A673 (cell line): ENCODE results near the gene MEGF6.

Experiments used
- EZH2 ChIP-seq: fragments of 200-600 bp; sonication (generic); IDR thresholded peaks from 2 replicates; pipeline ENCODE4 v1.6.1; 2017; ENCODE audit warnings: borderline replicate concordance, low read depth, mild to moderate bottlenecking, mixed read lengths, antibody characterized with exemption, low read length; ENCODE audit not compliant: poor library complexity, severe bottlenecking
- TF ChIP-seq, protein P1 (sequence below): fragments of 300-800, 200-600 bp; sonication (generic); conservative IDR thresholded peaks from 2 replicates; pipeline ENCODE4 v1.5.1; 2017; ENCODE audit warnings: low read depth, mild to moderate bottlenecking, antibody characterized with exemption, low read length, moderate library complexity, mixed read lengths

DNA sequence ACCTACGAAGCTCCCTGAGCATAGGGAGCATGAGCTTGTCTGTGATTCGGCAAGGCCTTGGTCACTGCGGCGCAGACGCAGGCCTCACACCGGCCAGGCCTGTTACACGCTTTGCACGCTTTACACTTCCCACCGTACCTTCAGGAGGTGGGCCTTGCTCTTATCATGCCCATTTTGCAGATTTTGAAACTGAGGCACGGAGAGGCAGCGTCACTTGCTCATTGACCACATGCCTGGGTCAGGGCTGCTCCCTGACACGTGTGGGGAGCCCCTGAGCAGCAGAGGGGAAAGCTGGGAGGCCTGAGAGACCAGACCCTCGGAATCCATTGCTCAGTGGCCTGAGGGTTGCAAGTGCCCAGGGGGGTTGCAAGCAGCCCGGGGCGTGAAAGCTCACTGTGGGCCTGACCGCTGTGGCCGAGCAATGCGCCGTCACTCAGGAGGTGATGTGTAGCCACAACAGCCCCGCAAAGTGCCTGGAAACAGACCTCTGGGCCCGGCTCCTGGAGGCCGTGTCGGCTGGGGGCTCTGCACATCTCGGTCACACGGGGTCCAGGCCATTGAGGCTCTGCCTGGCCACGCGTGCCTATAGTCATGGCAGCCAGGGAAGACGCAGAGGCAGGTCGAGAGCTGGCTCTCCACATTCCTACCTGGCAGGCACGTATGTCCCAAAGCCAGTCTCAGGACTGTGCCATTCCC, 149.9 kb downstream of the MEGF6 start:
- TF ChIP-seq, protein P1, sequence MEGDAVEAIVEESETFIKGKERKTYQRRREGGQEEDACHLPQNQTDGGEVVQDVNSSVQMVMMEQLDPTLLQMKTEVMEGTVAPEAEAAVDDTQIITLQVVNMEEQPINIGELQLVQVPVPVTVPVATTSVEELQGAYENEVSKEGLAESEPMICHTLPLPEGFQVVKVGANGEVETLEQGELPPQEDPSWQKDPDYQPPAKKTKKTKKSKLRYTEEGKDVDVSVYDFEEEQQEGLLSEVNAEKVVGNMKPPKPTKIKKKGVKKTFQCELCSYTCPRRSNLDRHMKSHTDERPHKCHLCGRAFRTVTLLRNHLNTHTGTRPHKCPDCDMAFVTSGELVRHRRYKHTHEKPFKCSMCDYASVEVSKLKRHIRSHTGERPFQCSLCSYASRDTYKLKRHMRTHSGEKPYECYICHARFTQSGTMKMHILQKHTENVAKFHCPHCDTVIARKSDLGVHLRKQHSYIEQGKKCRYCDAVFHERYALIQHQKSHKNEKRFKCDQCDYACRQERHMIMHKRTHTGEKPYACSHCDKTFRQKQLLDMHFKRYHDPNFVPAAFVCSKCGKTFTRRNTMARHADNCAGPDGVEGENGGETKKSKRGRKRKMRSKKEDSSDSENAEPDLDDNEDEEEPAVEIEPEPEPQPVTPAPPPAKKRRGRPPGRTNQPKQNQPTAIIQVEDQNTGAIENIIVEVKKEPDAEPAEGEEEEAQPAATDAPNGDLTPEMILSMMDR: no peak
- TF ChIP-seq EZH2: no peak
